Ammon's horn (tissue), 1 donor: ENCODE measurements around the gene IGLL1.
"Not testable (repeated sequence)": the region's sequence is repeated elsewhere in the genome, so short reads cannot be mapped to it uniquely, and the experiment has no call there.

Experiments used
- DNase-seq: peaks from one replicate; pipeline ENCODE4 v3.0.0-alpha.2; 2016; ENCODE audit warnings: low spot score

Gene IGLL1

GRCh38 chr22:23562186-23562585 lies 17.9 kb downstream of the IGLL1 start:
- no peak for DNase-seq

GRCh38 chr22:23561025-23561510 lies 19.0 kb downstream of the IGLL1 start:
- DNase-seq: not testable (repeated sequence)

DNA sequence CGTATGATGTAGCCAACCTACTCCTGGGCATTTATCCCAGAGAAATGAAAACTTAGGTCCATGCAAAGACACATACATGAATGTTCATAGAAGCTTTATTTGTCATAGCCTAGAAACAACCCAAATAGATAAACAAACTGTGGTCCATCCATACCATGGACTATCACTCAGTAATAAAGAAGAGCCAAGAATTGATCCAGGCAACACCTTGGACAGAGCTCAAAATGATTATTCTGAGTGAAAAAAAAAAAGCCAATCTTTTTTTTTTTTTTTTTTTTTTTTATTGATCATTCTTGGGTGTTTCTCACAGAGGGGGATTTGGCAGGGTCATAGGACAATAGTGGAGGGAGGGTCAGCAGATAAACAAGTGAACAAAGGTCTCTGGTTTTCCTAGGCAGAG lies 19.9 kb downstream of the IGLL1 start:
- not testable (repeated sequence) for DNase-seq

- no peak for DNase-seq
Observed at GRCh38 chr22:23557467-23557866, 22.6 kb downstream of the IGLL1 start.

GRCh38 chr22:23557036-23557435 lies 23.1 kb downstream of the IGLL1 start:
- no peak for DNase-seq

DNA sequence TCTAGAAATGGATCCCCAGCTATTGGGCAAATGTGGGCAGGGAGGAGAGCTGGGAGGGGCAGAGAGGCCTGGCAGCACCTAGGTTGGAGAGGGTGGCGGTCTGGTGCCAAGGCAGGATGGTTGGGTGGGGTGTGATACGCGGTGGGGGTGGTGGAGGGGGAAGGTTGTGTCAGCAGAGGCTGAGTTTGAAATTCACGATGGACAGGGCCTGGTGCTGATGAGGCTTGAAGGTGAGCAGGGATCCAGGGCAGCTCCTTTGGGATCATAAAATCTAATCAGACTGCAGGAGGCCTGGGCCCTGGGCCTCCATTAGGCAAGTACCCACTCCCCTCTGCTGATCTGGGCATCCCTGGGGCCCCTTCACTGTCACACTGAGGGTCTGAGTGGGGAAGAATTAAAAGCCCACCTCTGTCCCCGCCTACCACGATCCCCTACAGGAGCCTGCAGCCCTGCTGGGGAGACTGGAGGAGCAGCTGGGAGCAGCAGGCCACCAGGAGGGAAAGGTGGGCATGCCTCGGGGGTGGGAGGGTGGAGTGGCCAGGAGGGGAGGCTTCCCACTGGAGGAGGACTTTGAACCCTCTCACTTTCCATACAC lies 24.0 kb downstream of the IGLL1 start:
- DNase-seq: no peak

GRCh38 chr22:23555118-23555517 lies 25.0 kb downstream of the IGLL1 start:
- DNase-seq: no peak

DNA sequence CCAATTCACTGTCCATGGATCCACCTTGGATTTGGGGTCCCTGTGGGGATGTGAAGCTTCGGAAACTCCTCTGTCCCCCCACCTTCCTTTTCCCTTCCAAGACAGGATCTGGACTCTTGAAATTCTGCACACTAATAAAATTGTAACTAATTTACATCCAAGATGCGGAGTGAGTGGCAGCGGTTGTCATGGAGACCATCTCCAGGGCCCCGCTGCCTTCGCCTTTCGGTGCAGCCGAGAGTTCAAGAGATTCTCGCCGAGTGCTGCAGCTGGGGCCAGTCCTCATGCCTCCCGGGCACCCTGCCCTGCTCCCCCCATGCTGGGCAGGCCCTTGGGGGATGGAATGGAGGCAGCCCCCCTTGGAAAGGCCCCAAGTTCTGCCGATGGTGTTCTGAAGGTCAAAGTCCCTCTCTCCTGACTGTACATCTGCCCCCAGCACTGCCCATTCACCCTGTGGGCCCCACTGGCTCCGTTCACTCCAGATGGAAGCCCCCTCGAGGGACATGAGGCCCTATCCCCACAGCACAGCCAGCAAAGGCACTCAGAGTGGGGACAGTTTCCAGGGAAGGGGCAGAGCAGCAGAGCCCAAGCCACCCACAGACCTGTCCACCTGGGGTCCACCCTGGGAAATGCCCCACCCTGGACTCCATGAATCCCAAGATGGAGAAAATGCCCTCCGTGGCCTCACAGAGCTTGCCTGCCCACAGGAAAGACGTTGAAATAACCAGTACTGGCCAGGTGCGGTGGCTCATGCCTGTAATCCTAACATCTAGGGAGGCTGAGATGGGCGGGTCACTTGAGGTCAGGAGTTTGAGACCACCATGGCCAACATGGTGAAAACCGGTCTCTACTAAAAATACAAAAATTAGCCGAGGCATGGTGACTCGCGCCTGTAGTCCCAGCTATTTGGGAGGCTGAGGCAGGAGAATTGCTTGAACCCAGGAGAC lies 25.9 kb downstream of the IGLL1 start:
- DNase-seq: peak; percentile 29

- no peak for DNase-seq
Observed at GRCh38 chr22:23553438-23553837, 26.7 kb downstream of the IGLL1 start.

DNA sequence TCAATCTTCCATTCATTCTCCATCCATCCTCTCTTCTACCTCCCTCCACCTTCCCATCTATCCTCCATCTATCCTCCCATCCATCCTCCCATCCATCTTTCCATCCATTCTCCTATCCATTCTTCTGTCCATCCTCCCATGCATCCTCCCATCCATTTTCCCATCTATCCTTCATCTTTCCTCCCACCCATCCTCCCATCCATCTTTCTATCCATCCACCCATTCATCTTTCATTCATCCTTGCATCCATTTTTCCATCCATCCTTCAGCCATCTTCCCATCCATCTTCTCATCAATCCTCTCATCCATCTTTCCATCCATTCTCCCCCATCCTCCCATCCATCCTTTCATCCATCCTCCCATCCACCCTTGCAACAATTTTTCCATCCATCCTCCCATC lies 27.5 kb downstream of the IGLL1 start:
- no peak for DNase-seq

GRCh38 chr22:23551385-23551784 lies 28.7 kb downstream of the IGLL1 start:
- DNase-seq: no peak

- DNase-seq: no peak
Observed at GRCh38 chr22:23550049-23550650, 29.9 kb downstream of the IGLL1 start.

DNA sequence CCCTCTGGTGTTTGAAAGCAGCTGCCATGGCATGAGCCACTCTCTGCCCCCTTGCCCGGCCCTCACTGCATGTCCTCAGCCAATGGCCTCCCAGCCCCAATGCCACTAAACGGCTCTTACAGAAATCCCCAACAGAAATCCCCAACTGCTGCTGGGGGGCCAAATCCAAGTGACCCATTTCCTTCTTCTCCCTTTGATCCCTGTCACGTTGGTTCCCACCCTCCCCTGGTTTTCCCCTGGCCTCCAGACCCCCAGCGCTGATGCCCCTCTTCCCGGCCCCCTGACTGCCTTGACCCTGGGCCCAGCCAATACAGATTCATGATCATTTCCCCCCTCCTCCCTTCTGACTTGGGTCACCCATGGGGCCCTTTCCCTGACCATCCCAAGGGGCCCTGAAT lies 30.9 kb downstream of the IGLL1 start:
- DNase-seq: no peak

- DNase-seq: no peak
Observed at GRCh38 chr22:23548501-23549197, 31.4 kb downstream of the IGLL1 start.

GRCh38 chr22:23547818-23548500 lies 32.1 kb downstream of the IGLL1 start:
- DNase-seq: no peak

DNA sequence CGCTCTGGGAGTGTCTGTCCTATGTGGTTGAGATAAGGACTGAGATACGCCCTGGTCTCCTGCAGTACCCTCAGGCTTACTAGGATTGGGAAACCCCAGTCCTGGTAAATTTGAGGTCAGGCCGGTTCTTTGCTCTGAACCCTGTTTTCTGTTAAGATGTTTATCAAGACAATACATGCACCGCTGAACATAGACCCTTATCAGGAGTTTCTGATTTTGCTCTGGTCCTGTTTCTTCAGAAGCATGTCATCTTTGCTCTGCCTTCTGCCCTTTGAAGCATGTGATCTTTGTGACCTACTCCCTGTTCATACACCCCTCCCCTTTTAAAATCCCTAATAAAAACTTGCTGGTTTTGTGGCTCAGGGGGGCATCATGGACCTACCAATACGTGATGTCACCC lies 32.7 kb downstream of the IGLL1 start:
- DNase-seq: not testable (repeated sequence)

DNA sequence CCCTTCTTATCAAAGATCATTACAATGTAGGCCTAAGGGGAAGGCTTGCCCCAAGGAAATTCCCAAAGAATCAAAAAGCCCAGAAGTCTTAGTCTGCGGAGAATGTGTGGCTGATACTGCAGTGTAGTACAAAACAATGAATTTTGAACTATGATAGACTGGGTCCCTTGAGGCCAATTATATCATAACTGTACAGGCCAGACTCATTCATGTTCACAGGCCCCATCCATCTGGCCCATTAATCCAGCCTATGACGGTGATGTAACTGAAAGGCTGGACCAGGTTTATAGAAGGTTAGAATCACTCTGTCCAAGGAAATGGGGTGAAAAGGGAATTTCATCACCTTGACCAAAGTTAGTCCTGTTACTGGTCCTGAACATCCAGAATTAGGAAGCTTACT lies 35.2 kb downstream of the IGLL1 start:
- no peak for DNase-seq

- DNase-seq: not testable (repeated sequence)
Observed at GRCh38 chr22:23543506-23544000, 36.5 kb downstream of the IGLL1 start.

DNA sequence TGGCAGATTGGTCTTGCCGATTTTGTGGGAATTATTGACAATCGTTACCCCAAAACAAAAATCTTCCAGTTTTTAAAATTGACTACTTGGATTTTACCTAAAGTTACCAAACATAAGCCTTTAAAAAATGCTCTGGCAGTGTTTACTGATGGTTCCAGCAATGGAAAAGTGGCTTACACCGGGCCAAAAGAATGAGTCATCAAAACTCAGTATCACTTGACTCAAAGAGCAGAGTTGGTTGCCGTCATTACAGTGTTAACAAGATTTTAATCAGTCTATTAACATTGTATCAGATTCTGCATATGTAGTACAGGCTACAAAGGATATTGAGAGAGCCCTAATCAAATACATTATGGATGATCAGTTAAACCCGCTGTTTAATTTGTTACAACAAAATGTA lies 37.2 kb downstream of the IGLL1 start:
- no peak for DNase-seq

DNA sequence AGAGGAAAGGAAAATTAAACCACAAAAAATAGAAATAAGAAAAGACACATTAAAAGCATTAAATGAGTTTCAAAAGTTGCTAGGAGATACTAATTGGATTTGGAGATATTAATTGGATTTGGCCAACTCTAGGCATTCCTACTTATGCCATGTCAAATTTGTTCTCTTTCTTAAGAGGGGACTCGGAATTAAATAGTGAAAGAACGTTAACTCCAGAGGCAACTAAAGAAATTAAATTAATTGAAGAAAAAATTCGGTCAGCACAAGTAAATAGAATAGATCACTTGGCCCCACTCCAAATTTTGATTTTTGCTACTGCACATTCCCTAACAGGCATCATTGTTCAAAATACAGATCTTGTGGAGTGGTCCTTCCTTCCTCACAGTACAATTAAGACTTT lies 37.7 kb downstream of the IGLL1 start:
- DNase-seq: not testable (repeated sequence)

- not testable (repeated sequence) for DNase-seq
Observed at GRCh38 chr22:23541849-23542281, 38.2 kb downstream of the IGLL1 start.
